ENCODE results near the gene SCLY.

DNA sequence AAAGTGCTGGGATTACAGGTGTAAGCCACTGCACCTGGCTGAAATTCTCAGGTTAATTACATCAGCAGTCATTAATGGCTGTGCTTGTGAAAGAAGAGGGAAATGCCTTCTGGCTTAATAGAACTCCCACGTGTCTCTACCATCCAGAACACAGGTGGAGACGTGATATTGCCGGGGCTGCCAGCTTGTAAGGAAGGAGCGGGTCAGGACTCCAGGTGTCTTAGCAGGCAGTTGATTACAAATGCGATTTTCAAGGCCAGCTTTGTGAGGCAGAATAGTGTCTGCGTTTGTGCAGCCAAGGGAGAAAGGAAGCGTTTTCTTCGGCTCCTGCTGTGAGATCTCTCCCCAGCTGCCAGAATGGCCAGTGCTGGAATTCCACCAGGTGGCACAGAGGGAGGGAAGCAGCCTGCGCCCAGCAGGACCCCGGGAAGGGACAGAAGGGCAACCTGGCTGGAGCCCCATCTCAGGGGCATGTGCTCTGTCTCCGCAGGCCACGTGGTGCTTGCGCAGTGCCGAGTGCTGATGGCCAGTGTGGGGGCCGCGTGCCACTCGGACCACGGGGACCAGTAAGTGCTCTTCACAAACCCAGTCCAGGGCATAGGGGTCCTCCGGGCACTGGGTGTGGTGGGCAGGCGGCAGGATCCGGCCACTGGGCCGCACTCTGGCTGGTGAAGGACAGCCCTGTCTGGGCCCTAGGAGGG is 35.7 kb downstream of the SCLY start:
- TF ChIP-seq, protein P1, sequence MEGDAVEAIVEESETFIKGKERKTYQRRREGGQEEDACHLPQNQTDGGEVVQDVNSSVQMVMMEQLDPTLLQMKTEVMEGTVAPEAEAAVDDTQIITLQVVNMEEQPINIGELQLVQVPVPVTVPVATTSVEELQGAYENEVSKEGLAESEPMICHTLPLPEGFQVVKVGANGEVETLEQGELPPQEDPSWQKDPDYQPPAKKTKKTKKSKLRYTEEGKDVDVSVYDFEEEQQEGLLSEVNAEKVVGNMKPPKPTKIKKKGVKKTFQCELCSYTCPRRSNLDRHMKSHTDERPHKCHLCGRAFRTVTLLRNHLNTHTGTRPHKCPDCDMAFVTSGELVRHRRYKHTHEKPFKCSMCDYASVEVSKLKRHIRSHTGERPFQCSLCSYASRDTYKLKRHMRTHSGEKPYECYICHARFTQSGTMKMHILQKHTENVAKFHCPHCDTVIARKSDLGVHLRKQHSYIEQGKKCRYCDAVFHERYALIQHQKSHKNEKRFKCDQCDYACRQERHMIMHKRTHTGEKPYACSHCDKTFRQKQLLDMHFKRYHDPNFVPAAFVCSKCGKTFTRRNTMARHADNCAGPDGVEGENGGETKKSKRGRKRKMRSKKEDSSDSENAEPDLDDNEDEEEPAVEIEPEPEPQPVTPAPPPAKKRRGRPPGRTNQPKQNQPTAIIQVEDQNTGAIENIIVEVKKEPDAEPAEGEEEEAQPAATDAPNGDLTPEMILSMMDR (IDR thresholded peaks at IDR 0.05 in 2 of 3, conservative IDR thresholded peaks at IDR 0.05 in 1 of 3; ENCODE audit: borderline replicate concordance in 1 of 3, insufficient read depth in 1 of 3, low read depth in 2 of 3, low read length in 2 of 3): no peak
- TF ChIP-seq, protein P2, sequence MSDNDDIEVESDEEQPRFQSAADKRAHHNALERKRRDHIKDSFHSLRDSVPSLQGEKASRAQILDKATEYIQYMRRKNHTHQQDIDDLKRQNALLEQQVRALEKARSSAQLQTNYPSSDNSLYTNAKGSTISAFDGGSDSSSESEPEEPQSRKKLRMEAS (IDR thresholded peaks at IDR 0.05): no peak
- TF ChIP-seq POLR2A (IDR thresholded peaks at IDR 0.05; ENCODE audit: borderline replicate concordance, extremely low read depth, insufficient read depth, insufficient read length) (no peak), SIN3A (IDR thresholded peaks at IDR 0.05; ENCODE audit: low read depth) (no peak), POLR2AphosphoS5 (IDR thresholded peaks at IDR 0.05; ENCODE audit: low read depth, low read length) (no peak), JUND (IDR thresholded peaks at IDR 0.05) (no peak), RAD21 (IDR thresholded peaks at IDR 0.05; ENCODE audit: low read depth) (no peak), CEBPB (IDR thresholded peaks at IDR 0.05; ENCODE audit: low read depth) (no peak)
- TF ChIP-seq, protein P3, sequence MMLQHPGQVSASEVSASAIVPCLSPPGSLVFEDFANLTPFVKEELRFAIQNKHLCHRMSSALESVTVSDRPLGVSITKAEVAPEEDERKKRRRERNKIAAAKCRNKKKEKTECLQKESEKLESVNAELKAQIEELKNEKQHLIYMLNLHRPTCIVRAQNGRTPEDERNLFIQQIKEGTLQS (IDR thresholded peaks at IDR 0.05): no peak
- TF ChIP-seq, protein P4, sequence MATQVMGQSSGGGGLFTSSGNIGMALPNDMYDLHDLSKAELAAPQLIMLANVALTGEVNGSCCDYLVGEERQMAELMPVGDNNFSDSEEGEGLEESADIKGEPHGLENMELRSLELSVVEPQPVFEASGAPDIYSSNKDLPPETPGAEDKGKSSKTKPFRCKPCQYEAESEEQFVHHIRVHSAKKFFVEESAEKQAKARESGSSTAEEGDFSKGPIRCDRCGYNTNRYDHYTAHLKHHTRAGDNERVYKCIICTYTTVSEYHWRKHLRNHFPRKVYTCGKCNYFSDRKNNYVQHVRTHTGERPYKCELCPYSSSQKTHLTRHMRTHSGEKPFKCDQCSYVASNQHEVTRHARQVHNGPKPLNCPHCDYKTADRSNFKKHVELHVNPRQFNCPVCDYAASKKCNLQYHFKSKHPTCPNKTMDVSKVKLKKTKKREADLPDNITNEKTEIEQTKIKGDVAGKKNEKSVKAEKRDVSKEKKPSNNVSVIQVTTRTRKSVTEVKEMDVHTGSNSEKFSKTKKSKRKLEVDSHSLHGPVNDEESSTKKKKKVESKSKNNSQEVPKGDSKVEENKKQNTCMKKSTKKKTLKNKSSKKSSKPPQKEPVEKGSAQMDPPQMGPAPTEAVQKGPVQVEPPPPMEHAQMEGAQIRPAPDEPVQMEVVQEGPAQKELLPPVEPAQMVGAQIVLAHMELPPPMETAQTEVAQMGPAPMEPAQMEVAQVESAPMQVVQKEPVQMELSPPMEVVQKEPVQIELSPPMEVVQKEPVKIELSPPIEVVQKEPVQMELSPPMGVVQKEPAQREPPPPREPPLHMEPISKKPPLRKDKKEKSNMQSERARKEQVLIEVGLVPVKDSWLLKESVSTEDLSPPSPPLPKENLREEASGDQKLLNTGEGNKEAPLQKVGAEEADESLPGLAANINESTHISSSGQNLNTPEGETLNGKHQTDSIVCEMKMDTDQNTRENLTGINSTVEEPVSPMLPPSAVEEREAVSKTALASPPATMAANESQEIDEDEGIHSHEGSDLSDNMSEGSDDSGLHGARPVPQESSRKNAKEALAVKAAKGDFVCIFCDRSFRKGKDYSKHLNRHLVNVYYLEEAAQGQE (IDR thresholded peaks at IDR 0.05; ENCODE audit: low read depth): no peak
